Measurements from ENCODE around the gene CHIA. TPM values are rescaled to one million over a fixed set of nuclear protein-coding genes. Genes with fewer than 3 reads are reported as not detected.

Gene CHIA
- total RNA-seq = not detected

DNA sequence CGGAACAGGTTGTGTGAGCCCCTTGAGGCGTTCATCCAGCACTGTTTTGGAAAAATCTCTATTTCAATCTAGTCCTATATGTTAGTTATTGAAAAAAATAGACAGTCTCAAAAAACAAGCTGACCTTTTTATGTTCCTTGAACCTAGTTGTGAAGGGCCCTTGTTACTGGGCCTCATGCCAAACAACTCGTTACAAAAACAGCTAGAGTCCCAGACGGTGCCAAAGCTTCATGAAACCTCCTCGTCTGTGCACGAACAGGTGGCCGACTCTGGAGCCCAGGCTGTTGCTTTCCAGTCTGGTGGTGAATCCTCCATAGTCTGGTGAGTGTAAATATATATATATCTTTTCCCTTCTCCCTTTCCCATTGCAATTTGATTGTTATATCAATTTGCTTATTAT lies at the start of gene CHIA:
CHIA (plus strand) TSS at position 222 of the 400 bp plus-strand sequence. CDS start 19,617 bp downstream, outside the sequence.
- H3K27me3 Mint-ChIP-seq = no peaks in the 10 kb centered on the region

DNA sequence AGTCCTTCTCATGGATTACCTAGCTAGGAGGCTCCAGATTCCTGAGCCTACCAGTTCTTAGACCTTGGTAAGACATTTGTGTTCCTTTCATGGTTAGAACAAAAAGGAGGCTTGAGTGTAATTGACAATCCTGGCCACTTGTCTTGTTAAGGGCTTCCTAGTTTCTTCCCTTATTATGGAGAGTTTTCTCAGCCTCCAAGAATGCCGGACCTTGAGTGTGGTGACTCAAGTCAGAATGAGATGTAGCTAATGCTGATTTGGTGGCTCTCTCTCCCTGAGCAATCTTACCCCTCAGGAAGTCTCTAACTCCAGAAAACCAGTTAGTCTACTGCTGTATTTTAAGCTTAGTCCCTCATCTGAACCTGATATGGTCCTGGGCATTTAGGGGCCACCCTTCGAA lies 48.9 kb upstream of the CHIA start:
- Mint-ChIP-seq H3K36me3 (peaks cover 9% of the 10 kb centered on the region), H3K27me3 (no peaks in the 10 kb centered on the region), H3K9me3 (no peaks in the 10 kb centered on the region), H3K27ac (no peak overlapping the region), H3K4me1 (ENCODE audit: low read depth in 2 of 2) (no peaks in the 10 kb centered on the region), H3K4me3 (no peak overlapping the region)
- no peak for DNase-seq (ENCODE audit: low spot score)
- no peak for ATAC-seq

More for the DNA sequence above, at the start of gene CHIA:
- DNase-seq (ENCODE audit: low spot score) (no peak), ATAC-seq (no peak)
- Mint-ChIP-seq H3K27ac (no peak within 1 kb of the TSS), H3K36me3 (no peaks in the 10 kb centered on the region), H3K9me3 (no peaks in the 10 kb centered on the region), H3K4me1 (ENCODE audit: low read depth in 2 of 2) (no peaks in the 10 kb centered on the region), H3K4me3 (no peak within 1 kb of the TSS)

DNA sequence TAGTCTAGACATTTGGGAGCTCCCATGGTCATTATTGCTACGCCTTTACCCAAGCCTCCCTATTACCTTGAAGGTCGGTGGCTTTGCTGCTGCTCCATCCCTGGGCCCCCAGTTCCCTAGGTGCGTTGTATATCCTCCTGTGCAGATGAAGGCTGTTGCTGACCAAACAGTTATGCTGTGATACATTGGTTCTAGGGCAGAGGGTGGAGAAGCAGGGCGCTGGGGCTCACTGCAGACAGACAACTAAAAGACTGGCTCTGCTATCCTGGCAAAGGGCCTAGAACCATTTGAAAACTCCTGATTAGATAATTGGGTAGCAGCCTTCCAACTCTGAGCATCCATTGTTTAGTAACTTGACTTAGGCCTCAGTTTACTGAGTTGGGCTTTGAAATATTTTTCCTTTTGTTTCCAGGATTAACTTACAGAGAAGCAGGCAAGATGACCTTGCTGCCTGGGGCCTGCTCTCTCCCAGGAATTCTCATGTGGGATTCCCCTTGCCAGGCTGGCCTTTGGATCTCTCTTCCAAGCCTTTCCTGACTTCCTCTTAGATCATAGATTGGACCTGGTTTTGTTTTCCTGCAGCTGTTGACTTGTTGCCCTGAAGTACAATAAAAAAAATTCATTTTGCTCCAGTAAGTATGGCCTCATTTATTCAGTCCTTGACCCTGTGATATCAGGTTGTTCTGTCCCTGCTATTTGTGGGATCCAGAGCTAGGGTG lies 47.7 kb upstream of the CHIA start:
- Mint-ChIP-seq H3K36me3 (peaks cover 9% of the 10 kb centered on the region), H3K4me1 (ENCODE audit: low read depth in 2 of 2) (peaks cover 0 to 3% of the 10 kb centered on the region in 2 donors), H3K27ac (no peak overlapping the region), H3K27me3 (no peaks in the 10 kb centered on the region), H3K4me3 (no peak overlapping the region), H3K9me3 (no peaks in the 10 kb centered on the region)
- DNase-seq (ENCODE audit: low spot score) = no peak
- no peak for ATAC-seq

DNA sequence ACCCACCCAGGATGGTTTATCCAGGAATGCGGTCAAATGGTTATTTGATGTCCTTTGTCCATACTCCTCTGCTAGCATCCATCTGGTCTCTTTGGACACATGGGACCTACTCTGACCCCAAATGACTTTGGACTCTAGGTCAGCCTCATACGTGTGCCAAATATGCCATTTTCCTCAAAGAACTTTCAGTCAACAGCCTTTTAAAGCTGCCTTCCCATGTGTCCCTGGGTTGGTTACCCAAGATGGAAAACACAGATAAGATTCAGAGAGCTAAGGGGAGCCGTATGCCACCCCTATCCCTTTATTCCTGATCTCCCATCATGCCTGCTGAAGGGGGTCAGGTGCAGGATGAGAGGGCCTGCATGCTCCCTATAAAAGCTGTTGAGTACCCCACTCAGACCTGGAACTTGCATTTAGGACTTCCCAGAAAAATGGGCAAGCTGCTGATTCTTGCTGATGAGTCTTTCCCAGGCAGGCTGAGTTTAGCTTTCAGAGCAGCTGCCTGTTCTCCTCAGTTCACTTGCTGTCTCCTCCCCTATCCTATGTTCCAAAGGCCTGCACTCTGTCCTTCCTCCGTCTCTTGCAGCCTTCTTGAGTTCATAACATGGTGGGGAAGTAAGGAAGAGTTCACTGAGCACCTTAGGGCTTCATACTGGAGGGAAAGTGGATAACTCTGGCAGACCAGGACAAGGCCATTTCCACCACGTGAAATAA lies 43.4 kb upstream of the CHIA start:
- H3K27me3 Mint-ChIP-seq = no peaks in the 10 kb centered on the region
- H3K4me3 Mint-ChIP-seq = no peak overlapping the region
- DNase-seq (ENCODE audit: low spot score) = no peak
- H3K9me3 Mint-ChIP-seq = no peaks in the 10 kb centered on the region
- ATAC-seq = no peak
- H3K36me3 Mint-ChIP-seq = no peaks in the 10 kb centered on the region
- peaks cover 10 to 12% of the 10 kb centered on the region in 2 donors for H3K4me1 Mint-ChIP-seq (ENCODE audit: low read depth in 2 of 2)
- H3K27ac Mint-ChIP-seq = peak overlapping the region in 1 of 2 donors; percentile 79

DNA sequence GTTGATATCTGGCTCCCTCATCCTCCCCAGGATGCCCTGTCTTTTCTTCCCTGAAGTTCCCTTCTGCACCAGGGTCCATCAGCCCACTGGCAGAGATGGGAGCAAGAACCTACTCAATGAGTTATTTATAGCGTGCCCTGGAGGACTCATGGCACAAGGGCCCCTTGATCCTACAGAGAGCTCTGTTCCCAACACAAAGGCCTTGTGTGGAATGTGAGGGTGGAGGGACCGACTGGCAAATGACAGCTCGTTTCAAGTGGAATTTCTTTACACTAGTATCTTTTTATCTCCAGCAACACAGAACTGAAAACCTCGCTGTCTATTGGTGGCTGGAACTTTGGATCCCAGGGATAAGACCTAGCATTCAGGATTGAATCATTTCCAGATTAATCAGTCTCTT lies 40.7 kb upstream of the CHIA start:
- peaks cover 0 to 2% of the 10 kb centered on the region in 2 donors for H3K27me3 Mint-ChIP-seq
- H3K27ac Mint-ChIP-seq = peak overlapping the region in 1 of 2 donors; percentile 37
- H3K4me1 Mint-ChIP-seq (ENCODE audit: low read depth in 2 of 2) = peaks cover 10 to 12% of the 10 kb centered on the region in 2 donors
- no peak overlapping the region for H3K4me3 Mint-ChIP-seq
- ATAC-seq (no peak), DNase-seq (ENCODE audit: low spot score) (no peak)
- no peaks in the 10 kb centered on the region for H3K36me3 Mint-ChIP-seq
- H3K9me3 Mint-ChIP-seq = no peaks in the 10 kb centered on the region

DNA sequence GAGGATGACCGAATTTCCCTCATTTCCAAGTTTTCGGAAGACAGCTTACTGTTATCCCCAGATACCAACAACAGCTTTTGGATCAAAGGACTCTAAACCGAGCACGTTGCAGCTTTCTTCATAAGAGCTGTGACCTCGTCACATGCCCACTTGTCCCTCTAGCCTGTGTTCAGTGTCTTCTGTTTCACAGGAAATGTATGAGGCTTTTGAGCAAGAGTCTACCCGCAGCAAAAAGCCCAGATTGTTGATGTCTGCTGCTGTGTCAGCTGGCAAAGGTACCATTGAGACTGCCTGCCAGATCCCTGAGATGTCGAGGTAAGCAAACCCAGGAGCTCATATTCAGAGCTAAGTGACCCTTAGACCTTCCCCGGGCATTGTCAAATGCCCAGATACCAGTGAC lies 39.1 kb upstream of the CHIA start:
- H3K27me3 Mint-ChIP-seq = peaks cover 0 to 8% of the 10 kb centered on the region in 2 donors
- peak overlapping the region in 1 of 2 donors; percentile 82 for H3K27ac Mint-ChIP-seq
- H3K36me3 Mint-ChIP-seq = no peaks in the 10 kb centered on the region
- DNase-seq (ENCODE audit: low spot score) = no peak
- H3K4me1 Mint-ChIP-seq (ENCODE audit: low read depth in 2 of 2) = peaks cover 10 to 16% of the 10 kb centered on the region in 2 donors
- H3K4me3 Mint-ChIP-seq = no peak overlapping the region
- no peaks in the 10 kb centered on the region for H3K9me3 Mint-ChIP-seq
- ATAC-seq = peak; percentile 62 to 70

DNA sequence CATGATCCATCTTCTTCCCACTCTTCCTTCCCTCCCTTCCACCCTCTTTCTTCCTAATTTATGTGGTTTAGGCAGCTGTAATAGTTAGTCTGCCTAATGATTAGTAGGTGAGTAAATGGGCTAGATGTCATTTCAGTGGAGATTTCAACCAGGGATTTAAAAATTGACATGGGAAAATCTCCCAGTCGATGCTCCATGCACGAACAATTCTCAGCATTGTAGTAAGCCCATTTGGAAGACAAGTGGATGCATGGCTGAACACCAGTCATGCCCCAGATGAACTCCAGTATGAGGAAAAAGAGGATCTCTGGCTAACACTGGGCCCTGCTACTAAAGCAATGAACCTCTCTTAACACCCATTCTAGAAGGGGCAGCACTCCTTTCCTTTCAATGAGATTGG lies 37.9 kb upstream of the CHIA start:
- no peak for DNase-seq (ENCODE audit: low spot score)

DNA sequence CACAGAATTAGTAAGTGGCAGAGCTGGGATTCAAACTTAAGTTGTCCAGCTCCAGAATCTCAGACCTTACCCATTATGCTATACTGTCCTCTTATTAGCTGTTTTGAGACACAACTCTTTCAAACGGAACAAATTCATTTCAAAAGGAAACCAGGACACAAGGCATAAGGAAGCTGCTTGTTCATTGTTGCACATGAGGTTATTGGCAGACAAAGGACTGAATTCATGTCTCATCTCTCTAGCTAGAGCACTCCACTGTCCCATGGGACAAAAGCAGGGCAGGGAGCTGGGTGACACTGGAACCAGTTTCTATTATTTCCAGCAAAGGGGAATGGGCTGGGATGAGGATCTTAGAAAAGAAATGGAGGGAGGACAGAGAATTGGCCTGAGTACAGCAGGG lies 36.8 kb upstream of the CHIA start:
- no peak for ATAC-seq
- H3K4me3 Mint-ChIP-seq = no peak overlapping the region
- H3K27ac Mint-ChIP-seq = no peak overlapping the region
- H3K9me3 Mint-ChIP-seq = no peaks in the 10 kb centered on the region
- H3K36me3 Mint-ChIP-seq = no peaks in the 10 kb centered on the region
- H3K4me1 Mint-ChIP-seq (ENCODE audit: low read depth in 2 of 2) = peaks cover 10 to 13% of the 10 kb centered on the region in 2 donors
- H3K27me3 Mint-ChIP-seq = peaks cover 0 to 8% of the 10 kb centered on the region in 2 donors
- DNase-seq (ENCODE audit: low spot score) = no peak

More for the DNA sequence above, 37.9 kb upstream of the CHIA start:
- Mint-ChIP-seq H3K27me3 (peaks cover 0 to 8% of the 10 kb centered on the region in 2 donors), H3K36me3 (no peaks in the 10 kb centered on the region), H3K27ac (no peak overlapping the region), H3K4me3 (no peak overlapping the region), H3K4me1 (ENCODE audit: low read depth in 2 of 2) (peaks cover 10 to 13% of the 10 kb centered on the region in 2 donors), H3K9me3 (no peaks in the 10 kb centered on the region)
- ATAC-seq = no peak

DNA sequence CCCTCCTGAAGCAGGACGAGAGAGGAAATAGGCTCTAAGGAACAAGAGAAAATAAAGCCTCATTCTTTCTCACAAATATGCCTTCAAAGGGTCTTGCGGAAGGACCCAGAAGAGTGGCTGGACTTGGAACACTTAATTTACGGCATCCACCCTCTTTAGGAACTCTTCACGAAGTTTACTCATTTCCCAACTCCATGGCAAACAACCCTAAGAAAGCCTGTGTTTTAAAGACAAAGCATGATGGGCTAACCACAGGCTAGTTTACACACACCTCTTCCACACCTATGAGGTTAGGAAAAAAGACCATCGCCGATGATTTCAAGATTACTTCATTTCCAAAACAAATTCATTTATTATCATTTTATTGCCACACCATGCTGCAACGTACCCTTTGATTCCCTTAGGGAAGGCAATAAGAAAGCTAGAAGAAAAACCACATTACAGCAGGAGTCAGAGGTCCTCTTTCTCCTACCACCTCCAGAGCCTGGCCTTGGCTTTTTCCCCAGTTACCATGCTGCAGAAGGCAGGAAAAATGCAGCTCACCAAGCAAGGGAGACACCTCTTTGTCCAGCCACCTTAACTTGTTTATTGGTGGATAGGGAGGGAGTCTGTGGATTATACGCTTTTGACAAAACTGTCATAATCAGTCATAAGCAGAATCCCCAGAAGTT lies 33.5 kb upstream of the CHIA start:
- no peak for ATAC-seq
- Mint-ChIP-seq H3K4me3 (no peak overlapping the region), H3K4me1 (ENCODE audit: low read depth in 2 of 2) (peaks cover under 1 to 6% of the 10 kb centered on the region in 2 donors)

DNA sequence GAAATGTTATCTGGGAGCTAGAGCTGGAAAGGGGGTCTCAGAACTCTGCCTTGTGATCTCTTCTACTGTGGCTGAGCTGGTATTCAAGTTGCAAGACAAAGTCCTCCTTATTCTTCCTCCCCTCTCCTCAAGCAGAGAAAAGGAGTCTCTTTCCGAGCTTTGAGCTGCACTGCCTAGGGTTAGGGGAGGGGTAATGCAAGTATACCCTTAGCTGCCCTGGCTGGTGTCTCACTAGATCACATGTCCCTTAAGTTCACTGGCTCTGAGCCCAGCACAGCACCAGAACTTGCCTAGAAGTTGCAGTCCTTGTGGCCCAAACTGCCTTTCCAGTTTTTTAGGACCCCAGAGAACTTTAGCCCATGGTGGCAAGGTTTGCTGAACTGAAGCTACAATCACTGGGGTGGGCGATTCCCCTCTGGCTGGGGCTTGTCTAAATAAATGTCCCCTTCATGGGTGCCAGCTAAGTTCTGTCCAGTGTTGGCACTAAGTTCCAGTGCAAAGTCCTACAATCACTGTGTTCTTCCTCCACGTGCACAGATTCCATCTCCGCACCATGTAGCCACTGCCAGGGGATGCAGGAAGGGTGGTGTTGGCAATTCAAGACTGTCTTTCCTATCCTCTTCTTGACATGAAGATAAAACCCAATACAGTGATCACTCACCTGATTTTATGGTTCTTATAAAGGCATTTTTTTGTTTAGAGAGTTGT lies 22.7 kb upstream of the CHIA start:
- ATAC-seq = no peak
- Mint-ChIP-seq H3K27me3 (peaks cover 36 to 40% of the 10 kb centered on the region in 2 donors), H3K4me1 (ENCODE audit: low read depth in 2 of 2) (peaks cover 0 to 7% of the 10 kb centered on the region in 2 donors), H3K36me3 (peaks cover 21% of the 10 kb centered on the region), H3K4me3 (no peak overlapping the region), H3K27ac (no peak overlapping the region), H3K9me3 (peaks cover 4% of the 10 kb centered on the region)
- no peak for DNase-seq (ENCODE audit: low spot score)

More for the DNA sequence above, 33.5 kb upstream of the CHIA start:
- no peaks in the 10 kb centered on the region for H3K36me3 Mint-ChIP-seq
- H3K27me3 Mint-ChIP-seq = peaks cover 4 to 8% of the 10 kb centered on the region in 2 donors
- H3K27ac Mint-ChIP-seq = peak overlapping the region in 1 of 2 donors; percentile 12
- DNase-seq (ENCODE audit: low spot score) = no peak
- H3K9me3 Mint-ChIP-seq = no peaks in the 10 kb centered on the region

DNA sequence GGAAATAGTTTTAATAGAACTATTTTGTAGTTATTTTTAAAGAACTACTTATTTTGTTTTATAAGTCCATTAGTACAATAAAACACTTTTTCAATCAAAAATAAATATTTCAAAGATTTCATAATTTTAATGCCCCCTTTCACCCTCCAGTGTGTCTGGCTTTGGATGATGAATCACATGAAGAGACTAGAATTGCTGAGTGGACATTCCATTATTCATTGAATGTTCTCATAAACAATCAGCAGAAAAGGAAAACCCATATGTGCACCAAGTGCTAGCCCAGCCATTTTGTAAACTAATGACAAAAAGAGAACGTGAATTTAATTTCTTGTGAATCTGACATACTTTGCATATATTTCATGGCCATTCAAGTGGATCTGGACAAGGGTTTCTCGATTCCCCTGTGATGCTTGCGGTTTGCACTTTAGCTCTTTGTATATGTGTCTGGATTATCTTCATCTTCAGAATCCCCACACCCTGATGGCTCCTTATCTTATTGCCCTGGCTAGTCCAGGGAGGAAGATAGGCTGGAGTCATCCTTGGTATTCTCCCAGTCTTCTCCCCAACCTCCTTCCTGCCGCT lies 20.7 kb upstream of the CHIA start:
- no peak for ATAC-seq
- no peak overlapping the region for H3K4me3 Mint-ChIP-seq
- H3K4me1 Mint-ChIP-seq (ENCODE audit: low read depth in 2 of 2) = peaks cover 6 to 13% of the 10 kb centered on the region in 2 donors
- H3K27me3 Mint-ChIP-seq = peaks cover 36 to 41% of the 10 kb centered on the region in 2 donors
- H3K36me3 Mint-ChIP-seq = peaks cover 21% of the 10 kb centered on the region
- peaks cover under 1% of the 10 kb centered on the region for H3K9me3 Mint-ChIP-seq
- no peak overlapping the region for H3K27ac Mint-ChIP-seq
- DNase-seq (ENCODE audit: low spot score) = no peak

DNA sequence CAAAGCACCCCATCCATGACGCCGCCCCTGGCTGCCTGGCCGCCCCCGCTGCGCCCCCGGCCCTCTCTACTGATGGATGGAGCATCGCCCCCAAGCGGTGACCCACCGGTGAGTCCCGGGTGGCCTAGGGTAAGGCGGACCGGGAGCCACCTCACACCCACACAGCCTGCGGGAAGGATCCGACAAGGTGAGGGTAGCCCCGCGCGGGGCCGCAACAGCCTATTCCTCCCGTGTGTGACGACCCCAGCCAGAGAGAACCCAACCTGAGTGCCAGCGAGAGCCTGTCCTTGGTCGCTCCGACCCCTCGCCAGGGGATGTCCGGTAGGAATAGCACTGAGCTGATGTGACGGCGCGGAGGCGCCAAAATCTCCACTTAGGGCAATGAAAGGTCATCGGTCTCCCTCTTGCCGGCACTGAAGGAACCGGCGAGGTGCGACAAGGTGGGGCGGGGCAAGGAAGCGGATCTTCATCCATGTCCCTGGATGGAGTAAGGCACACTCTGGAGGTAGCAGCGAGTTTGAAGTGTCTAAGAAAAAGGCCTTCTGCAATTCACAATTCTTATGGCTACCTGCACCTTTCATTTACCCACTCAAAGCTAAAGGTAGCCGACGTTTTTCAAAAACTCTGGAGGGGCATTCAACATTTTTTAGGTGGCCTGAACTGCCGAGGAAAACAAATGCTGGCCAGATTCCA lies 19.7 kb upstream of the CHIA start:
- H3K27me3 Mint-ChIP-seq = peaks cover 31% of the 10 kb centered on the region in 2 donors
- no peak for DNase-seq (ENCODE audit: low spot score)
- H3K4me3 Mint-ChIP-seq = no peak overlapping the region
- ATAC-seq = peak in 1 of 2 donors; percentile 33
- H3K9me3 Mint-ChIP-seq = no peaks in the 10 kb centered on the region
- H3K27ac Mint-ChIP-seq = no peak overlapping the region
- H3K4me1 Mint-ChIP-seq (ENCODE audit: low read depth in 2 of 2) = peaks cover 14 to 17% of the 10 kb centered on the region in 2 donors
- H3K36me3 Mint-ChIP-seq = peaks cover 12% of the 10 kb centered on the region

DNA sequence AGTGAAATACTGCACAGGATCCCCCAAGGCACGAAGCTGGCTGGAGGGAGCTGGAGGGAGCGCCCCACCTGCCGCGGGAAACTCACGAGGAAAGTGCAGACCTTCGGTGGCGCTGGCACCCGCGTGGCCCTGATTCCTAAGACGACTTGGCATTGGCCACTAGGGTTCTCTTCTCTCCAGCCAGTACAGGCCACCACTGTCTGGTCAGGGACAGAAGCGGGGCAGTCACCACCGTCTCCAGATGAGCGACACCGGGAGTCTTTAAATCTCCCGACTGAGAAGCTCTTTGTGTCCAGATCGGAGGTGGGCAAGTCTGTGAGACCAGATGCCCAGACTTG lies 19.2 kb upstream of the CHIA start:
- H3K4me1 Mint-ChIP-seq (ENCODE audit: low read depth in 2 of 2) = peaks cover 18 to 21% of the 10 kb centered on the region in 2 donors
- H3K27me3 Mint-ChIP-seq = peaks cover 26% of the 10 kb centered on the region in 2 donors
- H3K9me3 Mint-ChIP-seq = no peaks in the 10 kb centered on the region
- peaks cover 6% of the 10 kb centered on the region for H3K36me3 Mint-ChIP-seq
- ATAC-seq (no peak), DNase-seq (ENCODE audit: low spot score) (no peak)
- H3K27ac Mint-ChIP-seq = no peak overlapping the region
- no peak overlapping the region for H3K4me3 Mint-ChIP-seq
